ENCODE results near the gene NREP. TPM values are rescaled to one million over a fixed set of nuclear protein-coding genes. Genes with fewer than 3 reads are reported as not detected.

NREP gene
- polyA plus RNA-seq, 1 experiment, result 387 TPM

- H3K36me3 ChIP-seq (ENCODE audit: control insufficient read depth, insufficient read depth, low read length), result no peaks in the 10 kb centered on the region
- no peak for TF ChIP-seq CTCF (IDR thresholded peaks at IDR 0.05; ENCODE audit: insufficient read depth, low read depth, low read length)
- ChIA-PET POLR2A (interaction anchor here (0.6 kb wide), 1 partner anchor 195 kb away, joined by 3 read pairs; no protein-coding TSS in a partner anchor), CTCF (interaction anchor here (1.0 kb wide), 1 partner anchor 10 kb away, joined by 3 read pairs; no protein-coding TSS in a partner anchor)
- no peaks in the 10 kb centered on the region for H3K27me3 ChIP-seq (ENCODE audit: control insufficient read depth, insufficient read depth, low read length)
- no peak overlapping the region for H3K4me3 ChIP-seq (ENCODE audit: low read depth, low read length)
- DNase-seq (ENCODE audit: low read depth), result no peak
These were observed 38.1 kb upstream of the NREP start for GRCh38 chr5:111795142-111795541.

GRCh38 chr5:111792471-111793058 is 35.6 kb upstream of the NREP start:
- no peak for TF ChIP-seq CTCF (IDR thresholded peaks at IDR 0.05; ENCODE audit: insufficient read depth, low read depth, low read length)
- Histone ChIP-seq H3K4me3 (ENCODE audit: low read depth, low read length) (no peak overlapping the region), H3K27me3 (ENCODE audit: control insufficient read depth, insufficient read depth, low read length) (no peaks in the 10 kb centered on the region), H3K36me3 (ENCODE audit: control insufficient read depth, insufficient read depth, low read length) (no peaks in the 10 kb centered on the region)
- POLR2A ChIA-PET, result no interaction called here
- DNase-seq (ENCODE audit: low read depth), result peak; percentile 39
- CTCF ChIA-PET, result interaction anchor here (1.1 kb wide), 1 partner anchor 227 kb away, joined by 3 read pairs; no protein-coding TSS in a partner anchor

GRCh38 chr5:111790295-111790694 is 33.3 kb upstream of the NREP start:
- POLR2A ChIA-PET, result no interaction called here
- CTCF ChIA-PET, result no interaction called here
- Histone ChIP-seq H3K36me3 (ENCODE audit: control insufficient read depth, insufficient read depth, low read length) (no peaks in the 10 kb centered on the region), H3K4me3 (ENCODE audit: low read depth, low read length) (no peak overlapping the region), H3K27me3 (ENCODE audit: control insufficient read depth, insufficient read depth, low read length) (no peaks in the 10 kb centered on the region)
- no peak for DNase-seq (ENCODE audit: low read depth)
- TF ChIP-seq CTCF (IDR thresholded peaks at IDR 0.05; ENCODE audit: insufficient read depth, low read depth, low read length), result no peak

- H3K27me3 ChIP-seq (ENCODE audit: control insufficient read depth, insufficient read depth, low read length), result no peaks in the 10 kb centered on the region
- no peak overlapping the region for H3K4me3 ChIP-seq (ENCODE audit: low read depth, low read length)
- H3K36me3 ChIP-seq (ENCODE audit: control insufficient read depth, insufficient read depth, low read length), result no peaks in the 10 kb centered on the region
- no peak for TF ChIP-seq CTCF (IDR thresholded peaks at IDR 0.05; ENCODE audit: insufficient read depth, low read depth, low read length)
- ChIA-PET CTCF (no interaction called here), POLR2A (no interaction called here)
- no peak for DNase-seq (ENCODE audit: low read depth)
These were observed 30.0 kb upstream of the NREP start for GRCh38 chr5:111787006-111787405.

- ChIA-PET CTCF (no interaction called here), POLR2A (no interaction called here)
- no peaks in the 10 kb centered on the region for H3K36me3 ChIP-seq (ENCODE audit: control insufficient read depth, insufficient read depth, low read length)
- no peaks in the 10 kb centered on the region for H3K27me3 ChIP-seq (ENCODE audit: control insufficient read depth, insufficient read depth, low read length)
- TF ChIP-seq CTCF (IDR thresholded peaks at IDR 0.05; ENCODE audit: insufficient read depth, low read depth, low read length), result no peak
- no peak for DNase-seq (ENCODE audit: low read depth)
- H3K4me3 ChIP-seq (ENCODE audit: low read depth, low read length), result no peak overlapping the region
These were observed 27.6 kb upstream of the NREP start for GRCh38 chr5:111784491-111785181.
